H1 (cell line): ENCODE data around the gene SMAP1.

Experiments used
- ASH2L ChIP-seq: fragments of 200-600, 300-600 bp; sonication (generic); IDR thresholded peaks from one replicate; pipeline ENCODE4 v1.7.1; 2017; ENCODE audit warnings: low read length
- CTCF ChIP-seq, 3 experiments: IDR thresholded peaks; 1 replicate in 2 of 3; 2 replicates in 1 of 3; pipeline versions ENCODE4 v1.5.1 to v1.6.1; 2011; ENCODE audit warnings: low read length in 3 of 3, mild to moderate bottlenecking in 3 of 3, inconsistent platforms in 2 of 3, low read depth in 1 of 3, moderate library complexity in 1 of 3; ENCODE audit not compliant: insufficient read depth in 1 of 3; ENCODE audit errors: control extremely low read depth in 1 of 3
- EP300 ChIP-seq, 2 experiments: IDR thresholded peaks; 1 replicate in 1 of 2; 2 replicates in 1 of 2; pipeline ENCODE4 v1.6.1; 2011 to 2012; ENCODE audit warnings: low read depth in 2 of 2, low read length in 2 of 2, mild to moderate bottlenecking in 2 of 2, borderline replicate concordance in 1 of 2, inconsistent platforms in 1 of 2, moderate library complexity in 1 of 2
- KDM4A ChIP-seq: IDR thresholded peaks from one replicate; pipeline ENCODE4 v1.7.1; 2012; ENCODE audit warnings: low read depth, mild to moderate bottlenecking, moderate library complexity, low read length, inconsistent platforms; ENCODE audit not compliant: severe bottlenecking
- POLR2A ChIP-seq, 2 experiments: IDR thresholded peaks; 1 replicate in 1 of 2; 2 replicates in 1 of 2; pipeline ENCODE4 v1.6.1; 2011; ENCODE audit warnings: low read depth in 2 of 2, low read length in 2 of 2, mild to moderate bottlenecking in 2 of 2; ENCODE audit errors: control extremely low read depth in 1 of 2
- POLR2AphosphoS5 ChIP-seq: IDR thresholded peaks from 2 replicates; pipeline ENCODE4 v1.6.1; 2011; ENCODE audit warnings: low read depth, low read length
- RAD21 ChIP-seq, 2 experiments: IDR thresholded peaks in 1 of 2; conservative IDR thresholded peaks in 1 of 2; 2 replicates each; pipeline ENCODE4 v1.6.1; 2011; ENCODE audit warnings: low read depth in 2 of 2, low read length in 2 of 2, improper control_type of control experiment in 1 of 2, inconsistent platforms in 1 of 2, mild to moderate bottlenecking in 1 of 2, moderate library complexity in 1 of 2
- SUZ12 ChIP-seq: fragments of 200-600 bp; sonication (generic); IDR thresholded peaks from 2 replicates; pipeline ENCODE4 v1.6.1; 2012; ENCODE audit warnings: mild to moderate bottlenecking, inconsistent platforms, low read length, moderate library complexity, mixed read lengths

GRCh38 chr6:70685494-70686180 lies 18.0 kb downstream of the SMAP1 start:
- TF ChIP-seq POLR2A (IDR thresholded peaks at IDR 0.05; ENCODE audit: control extremely low read depth in 1 of 2, low read depth in 2 of 2, low read length in 2 of 2) (no peak), CTCF (IDR thresholded peaks at IDR 0.05; ENCODE audit: control extremely low read depth in 1 of 3, insufficient read depth in 1 of 3, low read depth in 1 of 3, low read length in 3 of 3) (no peak), KDM4A (no peak), EP300 (IDR thresholded peaks at IDR 0.05; ENCODE audit: borderline replicate concordance in 1 of 2, low read depth in 2 of 2, low read length in 2 of 2) (no peak), RAD21 (IDR thresholded peaks at IDR 0.05 in 1 of 2, conservative IDR thresholded peaks at IDR 0.05 in 1 of 2; ENCODE audit: low read depth in 2 of 2, low read length in 2 of 2) (no peak), ASH2L (no peak), POLR2AphosphoS5 (no peak), SUZ12 (no peak)
